GM19043 (cell line): ENCODE data around the gene ZNF778.
A peak's percentile ranks its signal among the peaks of the same experiment; 100 is the strongest.

ENCODE experiments used
- ATAC-seq: cut with Tn5 transposase; IDR thresholded peaks from one replicate; pipeline ENCODE4 v1.9.1; 2021; ENCODE audit warnings: low read depth; ENCODE audit not compliant: unreplicated experiment

ZNF778 gene

DNA sequence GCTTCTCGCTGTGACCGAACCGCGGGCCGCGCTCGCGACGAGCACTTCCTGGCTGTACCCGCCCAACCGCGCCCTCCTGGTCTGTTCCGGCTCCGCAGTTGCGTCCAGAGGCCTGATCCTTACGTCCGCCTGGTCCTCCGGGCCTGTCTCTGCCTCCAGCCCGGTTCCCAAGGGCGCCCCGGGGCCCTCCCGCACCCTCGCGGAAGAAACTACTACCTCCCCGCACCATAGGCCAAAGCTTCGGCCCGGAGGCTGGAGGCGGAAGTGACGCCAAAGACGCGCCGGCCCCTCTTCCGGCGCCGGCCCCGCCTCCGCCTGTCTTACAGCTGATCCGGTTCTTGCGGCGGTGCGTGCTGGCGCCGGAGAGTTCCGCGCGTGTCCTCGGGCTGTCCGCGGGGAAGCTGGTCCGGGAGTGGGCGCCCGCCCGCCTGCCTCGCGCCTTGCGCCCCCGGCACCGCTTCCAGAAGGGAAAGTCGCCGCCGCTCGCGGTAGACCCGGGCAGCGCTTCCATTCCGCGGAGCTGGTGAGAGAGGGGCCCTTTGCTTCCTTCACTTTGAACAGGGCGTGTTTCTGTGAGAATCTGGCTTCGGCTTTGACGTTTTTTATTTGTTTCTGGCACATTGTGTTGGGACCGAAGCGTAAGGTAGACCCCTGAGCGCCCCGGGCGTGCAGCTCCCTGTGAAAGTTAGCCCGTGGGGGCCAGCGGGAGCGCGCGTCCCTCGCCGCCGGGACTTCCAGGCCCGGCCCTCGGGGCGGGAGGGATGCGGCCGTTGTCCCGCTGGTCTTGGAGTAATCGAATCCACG, at the start of gene ZNF778:
Gene ZNF778 (plus strand): TSS at position 316 of the 804 bp plus-strand sequence. CDS start 3,425 bp downstream, outside the sequence.
- peak; percentile 63 for ATAC-seq

DNA sequence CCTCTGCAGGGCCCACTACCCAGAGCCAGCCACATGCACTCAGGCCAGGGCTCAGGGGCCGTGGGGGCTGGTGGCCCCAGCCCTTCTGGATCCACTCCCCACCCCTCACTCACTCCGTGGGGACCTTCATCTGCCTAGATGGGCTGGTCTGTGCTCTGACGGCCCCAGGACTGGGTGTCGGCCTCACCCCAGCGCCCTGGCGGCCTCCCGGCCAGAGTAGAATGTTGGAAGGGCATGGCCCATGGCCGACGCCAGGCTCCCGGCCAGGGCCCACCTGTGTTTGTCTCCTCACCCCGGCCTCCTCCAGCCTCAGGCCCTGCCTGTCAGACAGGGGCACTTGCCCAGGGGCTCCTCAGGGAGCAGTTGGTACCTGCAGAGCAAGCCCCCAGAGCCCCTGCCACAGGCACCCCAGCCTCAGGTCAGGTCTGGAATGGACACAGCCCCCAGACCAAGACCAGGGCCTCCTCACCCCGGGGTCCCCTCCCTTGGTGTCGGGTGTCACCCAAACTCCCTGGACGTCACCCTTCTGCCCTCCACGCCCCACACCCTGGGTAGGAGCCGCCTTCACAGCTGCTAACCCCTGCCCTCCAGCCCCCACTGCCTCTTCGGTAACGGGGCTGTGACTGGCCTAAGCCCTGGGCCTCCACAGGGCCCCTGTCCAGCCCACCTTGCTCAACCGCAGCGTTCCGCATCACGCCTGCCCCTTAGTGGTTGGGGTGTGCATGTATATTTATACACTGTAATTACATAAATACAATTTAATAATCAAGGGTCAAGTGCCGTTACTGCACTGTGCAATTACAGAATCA, 48.9 kb upstream of the ZNF778 start:
- ATAC-seq: no peak

DNA sequence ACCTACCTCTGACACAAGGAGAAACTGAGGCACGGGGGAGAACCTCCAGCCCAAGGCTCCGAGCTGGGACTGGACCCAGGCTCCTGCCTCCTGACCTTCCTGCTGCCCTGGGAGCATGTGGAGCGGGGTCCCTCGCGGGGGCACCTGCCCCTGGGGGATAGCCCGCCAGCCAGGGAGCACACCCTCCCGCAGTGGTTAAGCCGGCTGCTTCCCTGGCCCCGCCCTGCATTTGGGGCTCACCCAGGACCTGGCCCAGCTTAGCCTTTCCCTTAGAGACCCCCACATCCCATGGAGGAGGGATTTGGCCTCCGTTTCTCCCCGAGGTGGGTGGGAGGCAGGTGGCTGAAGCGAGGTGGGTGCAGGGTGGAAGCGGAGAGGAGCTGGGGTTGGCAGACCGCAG, 47.7 kb upstream of the ZNF778 start:
- ATAC-seq: no peak

DNA sequence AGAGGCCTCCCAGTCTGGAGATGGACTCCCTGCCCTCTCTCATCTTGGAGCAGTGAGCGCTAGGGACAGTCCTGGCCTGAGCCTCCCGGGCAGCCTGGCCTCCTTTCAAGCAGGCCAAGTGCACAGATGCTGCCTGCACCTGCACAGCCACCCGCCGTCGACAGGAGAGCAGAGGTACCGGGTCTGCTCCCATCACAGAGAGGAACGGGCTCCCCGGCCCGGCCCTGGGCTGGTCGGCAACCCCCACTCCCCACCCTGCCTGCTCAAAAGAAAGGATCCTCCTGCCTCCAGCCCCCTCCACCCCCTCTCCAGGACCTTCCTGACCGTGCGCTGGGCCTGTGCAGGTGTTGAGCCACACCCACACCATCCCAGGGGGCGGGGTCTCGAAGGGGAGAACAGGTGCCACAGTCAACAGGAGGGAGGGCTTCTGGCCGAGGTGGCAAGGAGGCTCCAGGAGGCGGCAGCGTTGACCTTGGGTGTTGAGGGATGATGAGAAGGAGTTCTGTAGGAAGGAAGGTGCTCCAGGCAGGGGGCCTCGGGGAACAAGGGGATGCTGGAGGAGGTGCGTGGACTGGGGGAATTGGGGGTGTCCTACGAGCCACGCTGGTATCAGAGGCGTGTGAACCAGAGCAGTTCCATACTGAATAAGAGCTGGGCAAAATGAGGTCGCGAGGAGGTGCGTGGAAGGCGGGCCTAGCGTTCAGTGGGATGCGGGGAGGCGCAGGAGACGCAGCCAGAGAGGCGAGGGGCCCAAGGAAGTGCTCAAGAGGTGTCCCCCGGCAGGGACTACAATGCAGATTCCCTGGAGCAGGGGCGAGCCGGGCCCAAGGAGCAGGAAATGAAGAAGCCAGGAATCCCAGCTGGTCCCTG, 46.9 kb upstream of the ZNF778 start:
- ATAC-seq: no peak

DNA sequence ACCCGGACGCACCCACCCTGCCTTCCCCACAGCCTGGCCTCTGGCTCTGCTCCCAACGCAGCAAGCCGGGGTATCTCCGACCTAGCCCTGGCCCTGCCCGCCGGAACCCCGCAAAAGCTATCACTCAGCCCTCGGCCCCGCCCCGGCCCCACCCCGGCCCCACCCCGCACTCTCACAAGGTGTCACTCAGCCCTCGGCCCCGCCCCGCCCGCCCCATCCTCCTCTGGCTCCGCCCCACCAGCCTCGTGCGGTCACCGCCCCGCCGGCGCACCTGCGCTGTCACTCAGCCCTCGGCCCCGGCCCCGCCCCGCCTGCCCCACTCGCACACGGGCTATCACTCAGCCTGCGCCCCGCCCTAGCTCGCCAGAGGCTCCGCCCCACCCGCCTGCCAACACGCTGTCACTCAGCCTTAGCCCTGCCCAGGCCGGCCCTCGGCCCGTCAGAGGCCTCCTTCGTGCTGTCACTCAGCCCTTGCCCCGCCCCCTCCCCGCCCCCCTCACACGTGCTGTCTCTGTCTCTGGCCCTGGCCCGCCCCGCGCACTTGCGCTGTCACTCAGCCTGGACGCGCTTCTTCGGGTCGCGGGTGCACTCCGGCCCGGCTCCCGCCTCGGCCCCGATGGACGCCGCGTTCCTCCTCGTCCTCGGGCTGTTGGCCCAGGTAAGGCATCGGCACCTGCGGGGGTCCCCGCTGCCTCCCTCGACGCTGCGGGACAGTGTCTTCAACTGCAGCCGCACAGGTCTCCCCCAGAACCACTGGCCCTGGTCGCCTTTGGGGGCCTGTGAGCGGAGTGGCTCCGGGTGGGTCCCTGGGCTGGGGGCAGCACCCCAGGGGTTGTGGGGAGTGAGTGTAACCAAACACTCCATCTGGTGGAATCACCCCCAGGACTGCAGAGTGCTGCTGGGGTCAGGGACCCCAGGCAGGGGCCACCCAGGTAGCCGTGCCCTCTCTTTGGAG, 46.0 kb upstream of the ZNF778 start, which contains the start of gene CDH15:
Gene CDH15 (plus strand): TSS at position 533 of the 955 bp plus-strand sequence. CDS start 84 bp downstream, at position 617.
- peak; percentile 89 for ATAC-seq

DNA sequence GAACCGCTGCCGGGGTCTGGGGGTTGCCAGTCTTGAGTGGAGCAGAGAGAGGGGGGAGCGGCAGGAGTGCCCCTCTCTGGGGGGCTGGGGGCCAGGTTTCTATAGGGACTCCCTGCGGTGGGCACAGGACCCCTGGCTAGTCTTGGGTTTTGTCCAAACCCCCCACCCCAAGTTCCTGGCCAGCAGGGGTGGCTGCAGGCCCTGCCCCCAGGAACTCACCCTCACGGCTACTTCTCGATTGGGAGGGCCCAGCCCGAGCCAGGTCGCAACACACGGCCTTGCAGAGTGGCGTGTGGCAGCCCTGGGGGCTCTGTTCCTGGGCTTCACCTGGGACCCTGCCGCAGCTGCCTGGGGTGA, 45.4 kb upstream of the ZNF778 start:
- no peak for ATAC-seq

DNA sequence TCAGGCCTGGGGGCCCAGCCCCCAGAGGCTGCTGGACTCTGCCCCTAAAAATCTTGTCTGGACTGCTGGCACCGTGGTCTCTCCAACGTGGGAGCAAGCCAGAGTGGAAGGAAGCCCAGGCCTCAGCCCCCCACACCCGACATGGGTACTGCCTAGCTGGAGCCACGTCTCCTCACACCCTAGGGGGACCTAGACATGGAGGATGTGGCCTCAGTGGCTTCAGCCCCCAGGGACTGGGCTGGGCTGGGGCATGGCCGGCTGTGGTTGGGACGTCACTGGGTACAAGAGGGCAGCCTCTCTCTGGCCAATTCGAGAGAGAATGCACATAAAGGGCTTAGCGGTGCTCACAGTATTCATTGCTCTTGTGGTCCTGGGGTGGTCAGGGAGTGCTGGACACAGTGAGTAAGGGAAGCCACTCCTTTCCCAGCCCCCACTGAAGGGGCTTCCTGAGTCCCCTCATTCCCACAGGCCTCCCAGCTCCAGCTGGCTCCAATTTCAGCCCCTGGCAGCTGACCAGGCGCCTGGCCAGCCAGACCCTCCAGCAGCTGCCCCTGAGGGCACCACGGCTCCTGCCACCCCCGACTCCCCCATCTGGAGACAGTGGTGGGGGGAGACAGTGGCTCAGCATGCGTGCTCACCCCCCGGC, 44.9 kb upstream of the ZNF778 start:
- no peak for ATAC-seq

DNA sequence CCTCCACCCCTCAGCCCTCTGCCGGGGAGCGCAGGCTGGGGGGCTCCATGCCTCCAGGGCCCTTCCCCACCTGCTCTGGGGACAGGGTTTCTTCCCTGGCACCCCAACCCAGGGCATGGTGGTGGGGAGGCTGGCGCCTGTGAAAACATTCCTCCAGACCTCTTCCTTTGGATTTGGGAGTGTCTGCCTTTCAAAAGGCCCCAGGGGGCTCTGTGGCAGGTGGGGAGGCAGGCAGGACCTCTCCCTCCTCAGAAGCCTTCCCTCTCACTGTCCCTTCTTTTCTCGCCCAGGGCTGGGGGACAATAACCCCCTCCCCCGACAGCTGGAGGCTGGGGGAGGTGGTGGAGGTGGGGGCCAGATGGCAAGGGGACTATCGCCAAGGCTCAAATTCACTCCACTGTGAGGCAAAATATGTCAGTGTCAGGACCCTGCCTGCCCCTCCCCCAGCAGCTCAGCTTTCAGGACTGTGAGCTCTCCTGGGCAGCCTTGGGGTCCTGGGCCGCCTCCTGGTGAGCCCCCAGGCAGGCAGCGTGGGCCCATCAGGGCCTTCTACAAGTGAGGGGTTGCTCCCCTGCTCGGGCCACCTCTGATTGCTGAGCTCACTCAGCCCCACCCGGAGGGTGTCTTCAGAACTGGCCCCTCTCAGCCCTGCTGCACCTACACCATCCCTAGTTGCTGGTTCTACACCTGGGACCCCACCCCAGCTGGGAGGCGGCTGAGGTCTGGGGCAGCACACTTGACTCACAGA, 44.2 kb upstream of the ZNF778 start:
- ATAC-seq: no peak

DNA sequence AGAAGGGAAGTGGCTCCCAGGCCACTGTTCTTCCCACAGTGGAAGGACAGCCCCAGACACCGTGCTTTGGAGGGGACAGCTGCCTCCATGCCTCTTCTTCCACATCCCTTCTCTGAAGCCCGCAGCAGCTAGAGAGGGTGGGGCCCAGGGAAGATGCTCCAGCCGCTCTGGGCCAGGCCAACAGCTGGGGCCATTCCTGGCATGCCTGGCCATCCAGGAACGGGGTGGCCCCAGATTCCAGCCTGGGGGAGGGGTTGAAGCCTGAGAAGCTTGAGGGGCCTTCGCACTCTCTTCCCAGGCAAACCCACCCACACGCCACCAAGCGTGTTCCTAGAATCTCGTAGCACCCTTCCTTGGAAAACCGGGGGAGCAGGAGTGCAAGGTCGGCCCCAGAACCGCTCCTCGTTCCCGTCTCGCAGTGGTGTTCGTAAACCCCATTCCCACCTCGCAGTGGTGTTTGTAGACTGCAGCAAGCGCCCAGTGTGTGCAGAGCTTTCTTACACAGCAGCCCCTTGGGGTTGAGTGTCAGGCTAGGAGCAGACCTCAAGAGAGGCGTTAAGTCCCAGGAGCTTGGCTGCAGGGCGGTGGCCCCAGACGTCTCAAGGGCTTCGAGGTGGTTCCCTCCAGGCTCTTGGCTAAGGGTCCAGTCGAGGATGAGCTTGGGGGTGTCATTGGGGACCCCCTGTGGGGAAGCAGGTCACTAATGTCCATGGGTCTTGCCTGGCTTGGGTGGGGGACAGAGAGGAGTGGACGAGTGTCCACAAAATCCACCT, 43.3 kb upstream of the ZNF778 start:
- ATAC-seq: no peak

DNA sequence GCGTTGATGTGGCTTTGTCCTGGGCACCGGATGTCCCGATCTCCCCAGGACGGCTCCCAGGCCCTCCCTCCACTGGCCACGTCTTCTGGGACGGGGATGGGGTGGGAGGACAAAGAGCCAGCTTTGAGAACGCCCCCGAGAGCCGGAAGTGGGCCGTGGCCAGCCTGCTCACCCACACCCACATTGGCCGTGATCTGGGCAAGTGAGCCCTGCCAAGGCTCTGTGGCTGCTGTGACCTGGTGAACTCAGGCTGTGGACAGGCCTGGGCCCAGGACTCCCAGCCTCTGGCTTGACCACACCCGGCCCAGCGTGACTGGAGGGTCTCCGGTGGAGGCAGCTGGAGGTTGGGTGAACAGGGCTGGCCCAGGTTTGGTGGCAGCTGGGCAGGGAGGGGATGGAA, 42.6 kb upstream of the ZNF778 start:
- ATAC-seq: no peak

DNA sequence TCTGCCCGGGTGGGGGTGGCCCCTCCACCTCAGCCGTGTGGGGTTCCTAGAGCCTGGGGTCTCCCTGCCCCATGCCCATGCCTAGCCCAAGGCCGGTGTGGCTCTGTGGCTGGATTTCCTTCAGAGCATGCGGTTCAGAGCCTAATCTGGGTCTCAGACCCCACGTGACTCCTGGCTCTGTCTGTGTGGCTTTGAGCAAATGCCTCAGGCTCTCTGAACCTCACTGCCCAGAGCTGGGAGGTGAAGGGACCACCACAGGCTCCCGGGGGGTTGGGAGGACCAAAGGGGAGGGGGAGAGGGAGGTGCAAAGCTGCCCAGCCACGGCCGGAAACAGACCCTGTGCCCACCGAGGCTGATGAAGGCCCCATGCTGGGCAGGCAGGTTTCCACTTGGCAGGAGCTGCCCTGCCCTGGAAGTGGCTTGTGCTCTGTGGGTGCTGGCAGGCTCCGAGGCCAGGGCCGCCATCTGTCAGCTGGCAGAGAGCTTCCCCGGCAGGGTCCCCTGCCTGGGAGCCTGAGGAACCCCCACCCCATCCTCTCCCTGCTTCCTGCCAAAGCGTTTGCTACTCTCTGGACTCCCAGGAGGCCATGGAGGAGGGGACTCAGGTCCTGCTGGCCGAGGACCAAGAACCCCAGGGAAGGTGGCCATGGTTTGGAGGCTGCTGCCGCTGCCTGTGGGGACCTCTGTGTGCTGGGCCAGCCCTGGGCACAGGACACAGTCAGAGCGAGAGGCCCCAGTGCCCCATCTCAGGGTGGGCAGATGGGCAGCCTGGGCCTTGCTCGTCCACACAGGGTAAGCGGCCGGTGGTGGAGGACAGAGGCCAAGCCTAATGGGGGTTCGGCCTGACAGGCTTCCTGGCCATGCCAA, 42.0 kb upstream of the ZNF778 start:
- ATAC-seq: no peak

DNA sequence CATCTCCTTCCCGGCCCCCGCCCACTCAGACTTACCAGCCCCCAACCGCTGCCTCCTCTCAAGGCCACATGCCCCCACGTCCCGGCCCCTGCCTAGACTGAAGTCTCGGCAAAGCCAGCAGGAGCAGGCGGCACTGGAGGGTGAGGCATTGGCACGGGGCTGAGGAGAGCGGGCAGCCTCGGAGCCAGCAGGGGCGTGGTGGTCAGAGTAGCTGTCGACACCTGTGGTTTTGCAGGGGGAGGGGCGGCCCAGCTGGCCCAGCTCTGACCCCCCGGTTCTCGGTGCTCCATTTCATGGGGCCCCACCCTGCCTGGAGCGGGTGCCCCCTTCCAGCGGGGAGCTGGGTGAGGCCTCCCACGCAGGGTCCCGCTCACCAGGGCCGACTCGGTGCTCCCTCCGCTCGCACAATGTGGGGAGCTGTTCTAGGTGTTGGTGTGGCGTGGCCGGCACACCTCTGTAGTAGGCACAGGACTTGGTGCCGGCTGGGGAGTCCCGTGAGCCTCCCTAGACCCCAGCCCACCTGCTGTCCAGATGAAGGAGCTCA, 41.3 kb upstream of the ZNF778 start:
- ATAC-seq: no peak

DNA sequence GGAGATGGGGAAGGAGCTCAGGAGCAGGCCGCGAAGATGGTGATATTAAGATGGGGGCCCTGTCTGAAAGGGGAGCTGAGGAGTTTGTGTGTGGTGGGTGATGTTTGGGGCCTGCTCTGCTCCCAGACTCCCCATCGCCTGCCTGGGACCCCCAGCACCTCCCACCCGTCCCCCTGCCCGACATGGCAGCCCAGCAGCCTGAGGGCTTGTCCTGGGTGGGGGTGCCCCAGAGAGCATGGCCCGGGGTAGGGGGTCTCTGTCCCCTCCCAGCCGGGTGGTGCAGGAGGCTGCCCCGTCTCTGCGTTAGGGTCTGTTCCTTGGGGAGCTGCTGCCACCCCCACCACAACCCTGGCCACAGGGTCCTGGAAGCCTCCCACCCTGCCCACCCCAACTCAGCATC, 40.8 kb upstream of the ZNF778 start:
- no peak for ATAC-seq

DNA sequence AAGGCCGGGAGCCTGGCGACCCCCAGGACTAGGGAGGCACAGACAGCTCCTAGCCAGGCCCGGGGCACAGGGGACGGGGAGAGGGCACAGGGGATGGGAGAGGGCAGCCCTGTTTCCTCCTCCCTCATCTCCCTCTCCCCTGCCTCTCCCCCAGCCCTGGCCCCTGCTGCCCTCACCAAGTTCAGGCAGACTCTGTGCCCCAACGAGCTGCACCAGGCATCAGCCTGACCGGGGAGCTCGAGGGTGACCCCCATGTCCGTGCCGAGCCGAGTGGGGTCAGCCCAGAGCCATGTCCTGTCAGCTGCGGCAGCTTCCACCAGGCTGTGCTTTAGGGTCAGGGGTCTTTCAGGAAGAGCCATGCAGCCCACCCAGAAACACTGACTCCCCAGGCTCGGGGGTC, 40.0 kb upstream of the ZNF778 start:
- ATAC-seq: no peak

DNA sequence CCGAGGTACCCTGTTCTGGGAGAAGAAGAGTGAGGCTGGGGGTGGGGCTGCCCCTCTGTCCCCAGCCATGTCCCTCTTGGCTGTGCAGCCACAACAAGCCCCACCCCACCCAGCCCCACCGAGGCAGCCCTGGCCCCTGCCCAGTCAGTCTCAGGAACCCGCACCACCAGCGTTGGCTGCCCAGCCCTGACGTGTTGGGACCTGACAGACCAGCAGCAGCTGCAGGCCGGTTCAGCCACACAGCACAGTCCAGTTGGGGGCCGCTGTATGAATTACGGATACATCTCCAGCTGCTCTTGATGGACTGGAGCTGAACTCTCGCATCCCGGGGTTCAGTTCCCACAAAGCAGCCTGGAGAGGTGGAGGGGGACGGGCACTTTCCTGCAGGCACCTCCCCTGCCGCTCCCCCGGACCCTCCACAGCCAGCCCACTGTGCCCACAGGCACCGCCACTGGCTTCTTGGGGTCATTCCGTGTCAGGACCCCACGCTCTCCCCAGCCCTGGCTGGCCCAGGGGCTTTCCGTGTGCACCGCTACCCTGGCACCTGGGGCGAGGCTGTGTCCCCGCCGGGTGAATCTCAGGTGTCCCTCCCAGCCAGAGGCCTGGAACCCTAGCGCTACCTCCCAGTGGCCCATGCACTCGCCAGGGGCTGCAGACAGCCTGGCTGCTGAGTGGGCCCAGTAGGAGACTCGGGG, 38.9 kb upstream of the ZNF778 start:
- no peak for ATAC-seq

DNA sequence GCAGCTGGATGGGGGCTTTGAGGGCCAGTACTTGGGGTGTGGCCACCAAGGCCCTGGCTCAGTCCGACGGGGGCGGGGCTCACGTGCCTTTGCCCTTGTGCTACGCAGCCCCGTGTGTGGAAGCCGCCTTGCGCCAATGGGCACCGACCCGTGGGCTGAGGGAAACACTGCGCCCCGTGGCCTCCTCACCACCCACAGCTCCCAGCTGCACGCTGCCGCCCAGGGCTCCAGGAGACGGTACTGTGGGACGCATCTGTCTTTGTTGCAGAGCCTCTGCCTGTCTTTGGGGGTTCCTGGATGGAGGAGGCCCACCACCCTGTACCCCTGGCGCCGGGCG, 38.4 kb upstream of the ZNF778 start:
- no peak for ATAC-seq
